Measurements from ENCODE around the gene SYNGR3.

DNA sequence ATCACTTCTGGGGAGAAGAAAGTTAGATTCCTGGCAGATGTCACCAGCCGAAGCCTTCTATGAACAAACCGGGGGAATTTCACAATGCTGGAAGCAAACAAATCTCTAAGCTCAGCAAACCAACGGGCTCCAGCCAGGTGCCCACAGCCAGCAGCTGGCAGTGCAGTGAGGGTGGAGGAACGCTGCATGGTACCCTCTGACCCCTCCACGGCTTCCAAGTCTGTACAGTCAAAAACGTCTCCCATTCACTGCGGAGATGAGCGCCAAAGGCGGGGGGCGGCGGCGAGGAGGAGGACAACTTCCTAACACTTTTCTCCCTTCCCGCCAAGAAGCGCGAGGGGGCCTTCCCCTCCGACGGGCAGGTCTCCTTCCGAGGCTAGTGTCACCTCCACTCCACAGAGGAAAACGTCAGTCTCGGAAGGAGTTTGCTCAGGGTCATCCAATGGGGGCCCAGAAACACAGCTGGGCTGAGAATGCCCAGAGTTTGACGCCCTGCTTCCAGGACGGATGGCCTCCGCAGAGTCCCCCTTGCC is 18.9 kb downstream of the SYNGR3 start:
- no peak for TF ChIP-seq POLR2A (IDR thresholded peaks at IDR 0.05)
- TF ChIP-seq, protein P1, sequence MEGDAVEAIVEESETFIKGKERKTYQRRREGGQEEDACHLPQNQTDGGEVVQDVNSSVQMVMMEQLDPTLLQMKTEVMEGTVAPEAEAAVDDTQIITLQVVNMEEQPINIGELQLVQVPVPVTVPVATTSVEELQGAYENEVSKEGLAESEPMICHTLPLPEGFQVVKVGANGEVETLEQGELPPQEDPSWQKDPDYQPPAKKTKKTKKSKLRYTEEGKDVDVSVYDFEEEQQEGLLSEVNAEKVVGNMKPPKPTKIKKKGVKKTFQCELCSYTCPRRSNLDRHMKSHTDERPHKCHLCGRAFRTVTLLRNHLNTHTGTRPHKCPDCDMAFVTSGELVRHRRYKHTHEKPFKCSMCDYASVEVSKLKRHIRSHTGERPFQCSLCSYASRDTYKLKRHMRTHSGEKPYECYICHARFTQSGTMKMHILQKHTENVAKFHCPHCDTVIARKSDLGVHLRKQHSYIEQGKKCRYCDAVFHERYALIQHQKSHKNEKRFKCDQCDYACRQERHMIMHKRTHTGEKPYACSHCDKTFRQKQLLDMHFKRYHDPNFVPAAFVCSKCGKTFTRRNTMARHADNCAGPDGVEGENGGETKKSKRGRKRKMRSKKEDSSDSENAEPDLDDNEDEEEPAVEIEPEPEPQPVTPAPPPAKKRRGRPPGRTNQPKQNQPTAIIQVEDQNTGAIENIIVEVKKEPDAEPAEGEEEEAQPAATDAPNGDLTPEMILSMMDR (IDR thresholded peaks at IDR 0.05): no peak
